Dendritic cell treated with granulocyte-macrophage colony-stimulating factor and Interleukin-4, amounts not matched to agents 40 ng/mL and 50 ng/mL, for 4 days (primary cell): Measurements from ENCODE around the gene MYO3B.
"Not testable (repeated sequence)": the region's sequence is repeated elsewhere in the genome, so short reads cannot be mapped to it uniquely, and the experiment has no call there.

Experiments
- H3K27ac Mint-ChIP-seq: one replicate; pipeline ENCODE4 v1.8.0; 2022; ENCODE audit warnings: mild to moderate bottlenecking, mixed read lengths
- H3K27me3 Mint-ChIP-seq: one replicate; pipeline ENCODE4 v1.8.0; 2022; ENCODE audit warnings: mild to moderate bottlenecking, mixed read lengths
- H3K36me3 Mint-ChIP-seq: one replicate; pipeline ENCODE4 v1.8.0; 2022; ENCODE audit warnings: low read depth, mixed read lengths
- H3K4me1 Mint-ChIP-seq: one replicate; pipeline ENCODE4 v1.8.0; 2022; ENCODE audit warnings: low read depth, mixed read lengths
- H3K4me3 Mint-ChIP-seq: one replicate; pipeline ENCODE4 v1.8.0; 2022; ENCODE audit warnings: mild to moderate bottlenecking, moderate library complexity, mixed read lengths
- H3K9me3 Mint-ChIP-seq: one replicate; pipeline ENCODE4 v1.8.0; 2022; ENCODE audit warnings: mixed read lengths
- intact Hi-C: fragments of 100-400 bp; cut with micrococcal nuclease; formaldehyde crosslinking; loops from one replicate; pipeline ENCODE4 v1.15.0; 2022

Gene MYO3B

DNA sequence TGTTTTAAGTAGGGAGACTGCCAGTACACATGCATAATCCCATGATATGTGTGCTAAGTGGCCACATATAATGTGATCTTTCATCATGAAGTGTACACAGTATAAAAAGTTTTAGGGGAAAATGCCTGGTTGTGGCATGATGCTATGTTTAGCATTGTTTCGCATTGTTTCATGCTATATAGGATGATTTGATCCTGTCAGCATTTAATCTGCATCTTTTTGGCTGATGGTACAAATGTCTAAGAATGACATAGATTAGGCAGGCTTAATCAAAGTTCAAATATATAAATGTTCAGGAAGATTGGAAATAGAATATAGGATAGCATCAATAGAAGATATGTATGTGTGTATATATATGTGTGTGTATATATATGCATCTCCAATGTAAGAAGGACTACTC lies 83.6 kb downstream of the MYO3B start:
- Mint-ChIP-seq H3K27ac (no peak overlapping the region), H3K4me1 (no peaks in the 10 kb centered on the region), H3K4me3 (no peak overlapping the region), H3K36me3 (no peaks in the 10 kb centered on the region), H3K27me3 (no peaks in the 10 kb centered on the region), H3K9me3 (peaks cover 35% of the 10 kb centered on the region)
- intact Hi-C loops: no loop called here

DNA sequence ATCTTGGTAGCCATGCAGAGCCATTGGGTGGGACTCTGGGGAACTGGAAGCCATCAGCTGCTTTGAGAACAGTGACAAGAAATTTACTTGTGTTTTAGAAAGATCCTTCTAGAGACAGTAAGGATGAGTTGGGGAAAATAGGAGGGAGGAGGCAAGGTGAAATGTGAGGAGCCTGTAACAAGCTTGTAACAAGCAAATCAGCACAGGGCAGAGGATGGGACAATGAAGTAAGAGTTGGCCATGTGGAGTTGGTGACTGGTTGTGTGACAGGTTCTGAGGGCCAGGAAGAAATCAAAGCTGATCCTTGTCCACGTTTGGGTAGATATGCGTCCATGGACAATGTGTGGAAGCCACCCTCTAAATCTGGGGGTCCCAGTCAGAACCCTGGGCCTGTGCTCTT lies 84.4 kb downstream of the MYO3B start:
- H3K27ac Mint-ChIP-seq: no peak overlapping the region
- H3K9me3 Mint-ChIP-seq: peaks cover 35% of the 10 kb centered on the region
- no peak overlapping the region for H3K4me3 Mint-ChIP-seq
- no peaks in the 10 kb centered on the region for H3K36me3 Mint-ChIP-seq
- intact Hi-C loops: no loop called here
- H3K27me3 Mint-ChIP-seq: no peaks in the 10 kb centered on the region
- H3K4me1 Mint-ChIP-seq: no peaks in the 10 kb centered on the region

DNA sequence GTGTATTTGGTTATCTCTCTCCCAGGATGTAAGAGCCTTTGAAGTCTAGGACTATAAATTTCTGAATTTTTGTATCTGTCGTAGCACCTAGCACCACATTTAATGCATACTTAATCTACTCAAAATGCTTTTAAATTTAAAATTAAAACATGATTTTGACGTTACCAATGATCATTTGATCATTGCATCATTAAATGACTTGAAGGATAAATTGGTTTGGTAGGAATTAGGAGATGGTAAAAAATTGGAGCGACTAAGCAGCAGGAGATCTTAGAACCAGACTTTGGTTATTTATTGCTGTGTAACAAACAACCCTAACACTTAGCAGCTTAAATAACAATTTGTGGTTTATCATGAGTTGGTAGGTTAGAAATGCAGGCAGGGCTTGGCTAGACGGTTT lies 84.9 kb downstream of the MYO3B start:
- Mint-ChIP-seq H3K36me3 (no peaks in the 10 kb centered on the region), H3K4me1 (no peaks in the 10 kb centered on the region), H3K9me3 (peaks cover 35% of the 10 kb centered on the region), H3K27ac (no peak overlapping the region), H3K27me3 (no peaks in the 10 kb centered on the region), H3K4me3 (no peak overlapping the region)
- intact Hi-C loops: no loop called here

DNA sequence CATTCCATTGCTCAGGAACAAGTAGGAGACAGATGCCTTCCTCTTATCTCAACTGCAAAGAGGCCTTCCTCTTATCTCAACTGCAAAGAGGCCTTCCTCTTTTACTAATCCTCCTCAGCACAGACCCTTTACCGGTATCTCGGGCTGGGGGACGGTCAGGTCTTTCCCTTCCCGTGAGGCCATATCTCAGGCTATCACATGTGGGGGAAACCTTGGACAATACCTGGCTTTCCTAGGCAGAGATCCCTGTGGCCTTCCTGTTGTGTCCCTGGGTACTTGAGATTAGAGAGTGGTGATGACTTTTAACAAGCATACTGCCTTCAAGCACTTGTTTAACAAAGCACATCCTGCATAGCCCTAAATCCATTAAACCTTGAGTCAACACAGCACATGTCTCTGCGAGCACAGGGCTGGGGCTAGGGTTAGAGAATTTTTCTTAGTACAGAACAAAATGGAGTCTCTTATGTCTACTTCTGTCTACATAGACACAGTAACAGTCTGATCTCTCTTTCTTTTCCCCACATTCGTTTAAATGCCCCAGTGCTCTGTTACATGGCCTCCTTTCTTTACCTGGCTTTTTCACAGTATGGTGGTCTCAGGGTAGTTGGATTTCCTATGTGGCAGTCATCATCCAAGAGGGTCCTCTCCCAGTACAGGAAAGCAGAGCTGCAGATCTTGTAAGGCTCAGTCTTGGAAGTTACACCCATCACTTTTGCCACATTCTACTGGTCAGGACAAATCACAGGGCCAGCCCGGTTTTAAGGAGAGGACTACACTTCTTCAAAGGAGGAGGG lies 86.0 kb downstream of the MYO3B start:
- H3K4me3 Mint-ChIP-seq, H3K4me1 Mint-ChIP-seq, H3K27me3 Mint-ChIP-seq, intact Hi-C loops, H3K36me3 Mint-ChIP-seq, H3K27ac Mint-ChIP-seq: not testable (repeated sequence)
- peaks cover 35% of the 10 kb centered on the region for H3K9me3 Mint-ChIP-seq

DNA sequence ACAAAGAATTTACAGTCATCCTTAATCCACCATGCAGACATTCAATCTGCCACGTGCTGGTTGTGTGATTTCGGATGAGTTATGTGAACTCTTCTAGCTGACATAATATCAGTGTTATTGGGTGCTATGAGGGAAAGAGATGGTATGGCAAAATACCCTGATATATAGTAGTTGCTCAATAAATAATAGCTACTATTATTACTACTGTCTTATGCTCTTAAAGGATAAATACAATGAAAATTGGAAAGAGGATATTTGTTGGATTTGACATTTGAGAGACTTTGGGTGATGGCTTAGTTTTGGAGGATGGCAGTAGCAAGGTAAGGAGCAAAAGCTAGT lies 86.5 kb downstream of the MYO3B start:
- Mint-ChIP-seq H3K9me3 (peaks cover 35% of the 10 kb centered on the region), H3K4me1 (no peaks in the 10 kb centered on the region), H3K4me3 (no peak overlapping the region), H3K27me3 (no peaks in the 10 kb centered on the region), H3K27ac (no peak overlapping the region), H3K36me3 (no peaks in the 10 kb centered on the region)
- intact Hi-C loops: no loop called here

DNA sequence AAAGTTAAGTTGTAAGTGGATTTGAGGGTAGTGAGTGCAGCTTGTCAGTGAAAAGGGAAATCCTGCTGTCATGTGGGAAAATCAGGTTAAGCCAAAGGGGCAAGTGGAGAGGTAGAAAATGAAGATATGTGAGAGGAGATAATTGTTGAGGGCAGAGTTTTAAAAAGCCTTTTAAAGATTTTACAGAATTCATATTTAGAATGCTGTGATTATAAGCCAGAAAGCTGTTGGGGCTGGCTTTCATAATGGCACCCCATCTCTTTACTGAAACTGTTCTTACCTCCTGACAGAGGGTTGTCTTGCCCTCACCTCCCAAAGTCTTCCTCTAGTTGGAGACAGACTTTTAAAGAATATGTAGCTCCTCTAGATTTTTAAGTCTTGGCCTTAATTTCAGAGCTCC lies 86.9 kb downstream of the MYO3B start:
- H3K4me1 Mint-ChIP-seq: no peaks in the 10 kb centered on the region

DNA sequence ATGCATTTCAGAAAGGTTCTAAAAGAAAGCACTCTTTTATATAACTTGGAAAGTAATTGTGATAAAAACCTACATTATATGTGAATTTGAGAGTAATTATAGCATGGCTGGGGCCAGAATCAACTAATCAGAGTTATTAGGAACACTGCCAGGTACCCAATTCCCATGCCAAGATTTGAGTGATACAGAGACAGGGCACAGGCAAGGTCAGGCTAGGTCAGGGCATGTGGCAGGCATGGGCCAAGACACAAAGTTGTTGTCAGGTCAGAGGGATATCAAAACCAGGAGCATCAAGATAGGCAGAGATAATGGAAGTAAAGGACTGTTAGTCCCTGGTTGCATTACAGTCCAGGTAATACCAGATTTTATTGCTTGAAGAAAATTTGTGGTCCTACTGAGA lies 87.4 kb downstream of the MYO3B start:
- peaks cover 35% of the 10 kb centered on the region for H3K9me3 Mint-ChIP-seq
- no peaks in the 10 kb centered on the region for H3K27me3 Mint-ChIP-seq
- no peak overlapping the region for H3K4me3 Mint-ChIP-seq
- no peaks in the 10 kb centered on the region for H3K36me3 Mint-ChIP-seq
- intact Hi-C loops: no loop called here
- no peaks in the 10 kb centered on the region for H3K4me1 Mint-ChIP-seq
- H3K27ac Mint-ChIP-seq: no peak overlapping the region

More for the DNA sequence above, 86.9 kb downstream of the MYO3B start:
- Mint-ChIP-seq H3K27me3 (no peaks in the 10 kb centered on the region), H3K36me3 (no peaks in the 10 kb centered on the region), H3K9me3 (peaks cover 35% of the 10 kb centered on the region), H3K27ac (no peak overlapping the region), H3K4me3 (no peak overlapping the region)
- intact Hi-C loops: no loop called here

DNA sequence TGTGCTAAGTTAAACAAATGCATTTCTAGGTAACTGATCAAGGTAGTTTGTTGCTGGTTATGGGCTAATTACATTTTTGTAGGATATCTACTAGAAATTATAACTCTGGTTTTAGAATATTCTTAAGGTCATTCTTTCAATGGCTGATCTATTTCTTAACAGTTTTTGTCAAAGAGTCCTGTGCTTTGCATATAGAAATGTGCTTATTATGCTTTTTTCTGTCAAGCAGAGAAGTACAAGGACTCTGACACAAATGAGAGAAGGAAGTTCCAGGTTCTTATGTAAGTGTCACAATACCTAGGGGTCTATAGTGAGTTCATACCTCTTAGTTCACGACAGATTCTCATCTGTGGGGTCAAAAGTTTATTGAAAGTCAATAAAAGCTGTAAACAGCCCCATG lies 88.4 kb downstream of the MYO3B start:
- Mint-ChIP-seq H3K9me3 (peaks cover 34% of the 10 kb centered on the region), H3K4me3 (no peak overlapping the region), H3K4me1 (no peaks in the 10 kb centered on the region), H3K27me3 (no peaks in the 10 kb centered on the region), H3K36me3 (no peaks in the 10 kb centered on the region), H3K27ac (no peak overlapping the region)
- intact Hi-C loops: no loop called here

DNA sequence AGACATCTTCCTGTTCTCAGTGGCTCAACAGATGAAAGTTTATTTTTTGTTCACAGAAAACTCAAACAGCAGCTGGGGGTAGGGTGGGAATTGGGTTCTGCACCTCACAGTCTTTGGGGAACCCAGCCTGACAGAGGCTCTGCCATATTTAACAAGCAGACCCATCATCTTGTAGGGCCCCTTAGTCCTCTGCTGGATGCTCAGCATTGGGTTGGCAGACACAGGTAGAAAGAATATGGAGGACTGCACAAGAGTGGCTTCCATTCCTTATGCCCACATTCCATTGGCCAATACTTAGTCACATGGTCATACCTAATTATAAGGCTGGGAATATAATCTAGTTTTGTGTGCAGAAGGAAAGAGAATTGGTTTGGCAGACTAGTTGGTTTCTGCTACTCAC lies 89.1 kb downstream of the MYO3B start:
- Mint-ChIP-seq H3K27me3 (no peaks in the 10 kb centered on the region), H3K9me3 (peaks cover 27% of the 10 kb centered on the region), H3K27ac (no peak overlapping the region), H3K4me1 (no peaks in the 10 kb centered on the region), H3K36me3 (no peaks in the 10 kb centered on the region), H3K4me3 (no peak overlapping the region)
- intact Hi-C loops: no loop called here

DNA sequence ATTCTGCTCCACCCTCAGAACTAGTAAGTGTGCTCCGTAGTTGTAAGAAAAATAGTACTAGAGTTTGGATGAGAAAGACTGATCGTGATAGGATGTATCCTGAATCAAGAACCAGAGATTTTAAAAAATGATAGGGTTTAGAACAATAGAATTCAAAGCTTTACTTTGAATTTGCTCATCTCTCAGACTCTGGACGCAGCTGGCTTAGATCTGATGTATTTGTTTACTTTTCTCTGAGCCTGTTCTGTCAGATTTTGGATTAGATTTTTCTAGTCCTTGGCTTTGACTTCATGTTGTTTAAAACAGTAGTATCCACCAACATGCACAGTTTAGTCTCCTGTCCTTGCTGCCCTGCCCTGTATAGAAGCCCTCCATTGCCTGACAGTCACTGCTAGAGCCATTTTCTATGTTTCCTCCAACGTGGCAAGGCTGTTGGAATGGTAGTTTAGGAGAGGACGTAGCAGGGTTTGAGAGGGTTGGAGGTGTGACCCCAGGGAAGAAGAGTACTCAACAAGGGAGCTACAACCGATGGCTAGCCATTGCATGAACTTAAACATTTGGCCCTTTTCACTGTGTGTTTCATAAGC lies 92.4 kb downstream of the MYO3B start:
- intact Hi-C loops: no loop called here
- H3K27ac Mint-ChIP-seq: no peak overlapping the region
- no peaks in the 10 kb centered on the region for H3K36me3 Mint-ChIP-seq
- no peaks in the 10 kb centered on the region for H3K4me1 Mint-ChIP-seq
- H3K27me3 Mint-ChIP-seq: no peaks in the 10 kb centered on the region
- no peak overlapping the region for H3K4me3 Mint-ChIP-seq
- H3K9me3 Mint-ChIP-seq: no peaks in the 10 kb centered on the region

DNA sequence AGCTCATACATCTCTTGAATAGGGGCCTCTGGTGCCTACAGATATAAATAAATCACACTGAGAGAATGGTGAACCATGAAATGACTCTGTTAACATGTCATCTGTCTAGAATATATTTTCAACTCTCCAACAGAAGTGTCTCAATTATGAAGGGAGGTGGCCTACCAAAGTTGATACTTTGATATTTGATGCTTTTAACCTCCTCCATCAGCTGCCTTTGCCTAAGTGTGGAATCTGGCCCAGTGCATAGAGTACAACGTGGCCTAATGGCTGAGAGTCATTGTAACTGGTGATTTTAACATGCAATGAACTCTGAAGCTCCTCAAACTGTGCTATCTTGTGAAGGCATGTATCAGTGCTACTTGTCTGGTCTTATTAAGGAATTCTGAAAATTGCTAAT lies 93.4 kb downstream of the MYO3B start:
- no peaks in the 10 kb centered on the region for H3K36me3 Mint-ChIP-seq
- H3K4me1 Mint-ChIP-seq: no peaks in the 10 kb centered on the region
- no peaks in the 10 kb centered on the region for H3K9me3 Mint-ChIP-seq
- H3K4me3 Mint-ChIP-seq: no peak overlapping the region
- H3K27ac Mint-ChIP-seq: no peak overlapping the region
- intact Hi-C loops: no loop called here
- H3K27me3 Mint-ChIP-seq: no peaks in the 10 kb centered on the region

DNA sequence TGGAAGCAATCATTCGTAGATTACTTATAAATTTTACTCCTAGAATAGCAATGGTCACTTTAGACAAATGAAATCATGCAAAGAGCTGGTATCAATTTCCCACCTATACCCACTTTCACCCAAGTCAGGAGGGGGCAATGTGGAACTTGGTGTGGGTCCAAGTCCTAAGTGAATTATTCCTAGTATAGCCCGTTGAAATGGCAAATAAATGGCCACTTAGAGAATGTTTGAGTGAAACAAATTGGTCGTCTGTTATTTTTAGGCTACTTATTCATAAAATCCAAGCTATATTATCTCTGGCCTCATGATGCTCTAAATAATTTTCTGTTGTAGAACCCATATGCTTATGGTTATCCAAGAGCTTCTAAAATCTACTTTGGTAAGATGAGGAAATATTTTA lies 98.1 kb downstream of the MYO3B start:
- no peaks in the 10 kb centered on the region for H3K36me3 Mint-ChIP-seq
- H3K4me3 Mint-ChIP-seq: no peak overlapping the region
- H3K9me3 Mint-ChIP-seq: no peaks in the 10 kb centered on the region
- H3K27ac Mint-ChIP-seq: no peak overlapping the region
- intact Hi-C loops: no loop called here
- no peaks in the 10 kb centered on the region for H3K4me1 Mint-ChIP-seq
- H3K27me3 Mint-ChIP-seq: peaks cover 2% of the 10 kb centered on the region

DNA sequence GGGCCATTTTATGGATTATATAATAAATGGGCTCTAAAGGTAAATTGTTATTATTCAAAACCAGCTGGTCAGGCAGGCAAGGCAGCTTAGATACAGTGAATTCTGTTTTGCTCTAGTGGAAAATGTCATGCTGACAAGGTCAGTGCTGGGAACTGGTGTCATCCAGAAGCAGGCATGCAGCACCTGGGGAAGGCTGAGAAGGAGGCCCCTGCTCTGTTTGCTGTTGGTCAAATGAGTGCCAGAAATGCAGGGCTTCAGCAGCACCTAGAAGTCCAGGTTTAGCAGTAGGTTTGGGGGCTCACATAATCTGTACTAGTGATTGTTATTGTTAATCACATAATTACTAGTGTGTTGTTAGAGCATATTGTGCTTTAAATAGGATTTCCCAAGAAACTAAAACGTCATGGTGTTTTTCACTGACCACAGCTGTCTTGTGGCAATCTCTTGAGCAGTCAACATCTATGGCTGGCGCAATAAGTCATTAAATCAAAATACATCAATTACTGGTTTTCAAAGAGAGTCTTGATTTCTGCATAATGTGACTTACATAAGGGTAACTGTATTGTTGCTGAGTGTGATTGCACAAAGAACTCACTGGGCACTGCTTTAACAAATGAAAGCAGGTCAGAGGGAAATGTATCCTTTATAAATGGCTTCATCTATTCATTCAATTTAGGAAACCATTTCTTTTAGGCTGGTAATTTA lies 99.1 kb downstream of the MYO3B start:
- H3K27ac Mint-ChIP-seq: no peak overlapping the region
- H3K9me3 Mint-ChIP-seq: no peaks in the 10 kb centered on the region
- H3K4me3 Mint-ChIP-seq: no peak overlapping the region
- no peaks in the 10 kb centered on the region for H3K36me3 Mint-ChIP-seq
- H3K27me3 Mint-ChIP-seq: peaks cover 2% of the 10 kb centered on the region
- intact Hi-C loops: no loop called here
- no peaks in the 10 kb centered on the region for H3K4me1 Mint-ChIP-seq

DNA sequence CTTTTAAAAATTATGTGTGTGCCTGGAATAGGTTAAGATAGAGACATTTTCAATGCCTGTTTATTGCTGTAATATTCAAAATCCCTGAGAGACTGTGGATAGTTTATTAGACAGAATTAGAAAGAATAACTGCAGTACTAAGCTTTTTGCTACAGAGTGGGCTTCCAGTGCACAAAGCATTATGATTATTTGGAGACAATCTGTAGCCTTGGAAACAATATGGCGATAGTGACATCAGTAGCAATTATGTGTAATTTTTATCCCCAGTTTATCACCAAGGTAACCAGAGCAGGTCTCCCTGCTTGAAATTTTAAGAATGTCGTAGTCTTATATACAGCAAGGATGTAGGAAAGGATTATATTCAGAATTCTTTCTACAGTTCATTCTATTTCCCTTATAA lies 100.0 kb downstream of the MYO3B start:
- Mint-ChIP-seq H3K27ac (no peak overlapping the region), H3K36me3 (no peaks in the 10 kb centered on the region), H3K27me3 (peaks cover 2% of the 10 kb centered on the region), H3K4me1 (no peaks in the 10 kb centered on the region), H3K4me3 (no peak overlapping the region), H3K9me3 (no peaks in the 10 kb centered on the region)
- intact Hi-C loops: no loop called here
